Measurements from ENCODE around the gene EXOC2.

DNA sequence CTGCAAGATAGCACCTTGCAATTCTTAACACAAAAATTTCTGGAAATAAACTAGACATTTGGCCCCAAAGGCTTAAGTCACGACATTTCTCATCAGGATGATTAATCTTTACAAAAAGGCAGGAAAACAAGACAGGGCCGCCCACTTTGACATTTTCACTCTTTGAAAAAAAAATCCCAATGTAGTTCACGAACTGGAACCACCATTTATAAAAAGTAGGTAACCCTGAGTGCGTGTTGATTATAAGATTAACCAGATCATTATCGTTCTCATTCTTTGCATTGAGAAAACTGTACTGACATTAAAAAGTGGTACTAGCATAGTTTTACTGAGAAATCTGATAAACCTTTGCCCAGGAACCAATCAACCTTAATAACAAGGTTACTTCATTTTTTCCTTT lies 144.8 kb downstream of the EXOC2 start:
- TF ChIP-seq, protein P1, sequence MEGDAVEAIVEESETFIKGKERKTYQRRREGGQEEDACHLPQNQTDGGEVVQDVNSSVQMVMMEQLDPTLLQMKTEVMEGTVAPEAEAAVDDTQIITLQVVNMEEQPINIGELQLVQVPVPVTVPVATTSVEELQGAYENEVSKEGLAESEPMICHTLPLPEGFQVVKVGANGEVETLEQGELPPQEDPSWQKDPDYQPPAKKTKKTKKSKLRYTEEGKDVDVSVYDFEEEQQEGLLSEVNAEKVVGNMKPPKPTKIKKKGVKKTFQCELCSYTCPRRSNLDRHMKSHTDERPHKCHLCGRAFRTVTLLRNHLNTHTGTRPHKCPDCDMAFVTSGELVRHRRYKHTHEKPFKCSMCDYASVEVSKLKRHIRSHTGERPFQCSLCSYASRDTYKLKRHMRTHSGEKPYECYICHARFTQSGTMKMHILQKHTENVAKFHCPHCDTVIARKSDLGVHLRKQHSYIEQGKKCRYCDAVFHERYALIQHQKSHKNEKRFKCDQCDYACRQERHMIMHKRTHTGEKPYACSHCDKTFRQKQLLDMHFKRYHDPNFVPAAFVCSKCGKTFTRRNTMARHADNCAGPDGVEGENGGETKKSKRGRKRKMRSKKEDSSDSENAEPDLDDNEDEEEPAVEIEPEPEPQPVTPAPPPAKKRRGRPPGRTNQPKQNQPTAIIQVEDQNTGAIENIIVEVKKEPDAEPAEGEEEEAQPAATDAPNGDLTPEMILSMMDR (IDR thresholded peaks at IDR 0.05): no peak
- TF ChIP-seq POLR2A (IDR thresholded peaks at IDR 0.05) (no peak), POLR2AphosphoS5 (IDR thresholded peaks at IDR 0.05) (no peak), EP300 (IDR thresholded peaks at IDR 0.05; ENCODE audit: low read depth) (no peak)

Measured in transverse colon (tissue), 4 donors.